Skeletal muscle tissue (tissue), 4 donors: ENCODE measurements around the gene TFF1. TPM values are rescaled to one million over a fixed set of nuclear protein-coding genes. Genes with fewer than 3 reads are reported as not detected.

Experiments used
- H3K27ac ChIP-seq: one replicate; pipeline ENCODE4 v1.7.0; 2013; ENCODE audit warnings: mild to moderate bottlenecking, low read depth, low read length, inconsistent platforms
- H3K27me3 ChIP-seq, 3 donors: one replicate each; pipeline ENCODE4 v1.7.0; 2013; ENCODE audit warnings: low read length in 3 of 3; ENCODE audit not compliant: control insufficient read depth in 3 of 3, insufficient read depth in 3 of 3
- H3K36me3 ChIP-seq, 3 donors: one replicate each; pipeline ENCODE4 v1.7.0; 2013; ENCODE audit warnings: low read length in 3 of 3; ENCODE audit not compliant: control insufficient read depth in 3 of 3, insufficient read depth in 3 of 3
- H3K4me1 ChIP-seq, 3 donors: one replicate each; pipeline ENCODE4 v1.7.0; 2013; ENCODE audit warnings: low read length in 3 of 3, mild to moderate bottlenecking in 3 of 3; ENCODE audit not compliant: control insufficient read depth in 3 of 3, insufficient read depth in 3 of 3
- H3K4me3 ChIP-seq, 3 donors: one replicate each; pipeline ENCODE4 v1.7.0; 2013; ENCODE audit warnings: low read length in 3 of 3
- H3K9ac ChIP-seq, 3 donors: one replicate each; pipeline ENCODE4 v1.7.0; 2013; ENCODE audit warnings: low read length in 3 of 3, mild to moderate bottlenecking in 3 of 3, moderate library complexity in 2 of 3, low read depth in 1 of 3
- H3K9me3 ChIP-seq, 3 donors: one replicate each; pipeline ENCODE4 v1.7.0; 2013; ENCODE audit warnings: low read length in 3 of 3; ENCODE audit not compliant: control insufficient read depth in 3 of 3
- total RNA-seq: library from RNA; depleted of rRNA; stranded (reverse); fragments of >200 nt; gene quantifications from one replicate; pipeline ENCODE4 v1.2.3, GENCODE V29; 2014
- donor health status: Osteomylitis.

The TFF1 gene
- total RNA-seq, 1 donor from 2014 or later: not detected

GRCh38 chr21:42347601-42348327, 18.6 kb downstream of the TFF1 start:
- Histone ChIP-seq H3K9ac (no peak overlapping the region), H3K27me3 (peaks cover 3 to 32% (median 16%) of the 10 kb centered on the region in 3 donors), H3K36me3 (no peaks in the 10 kb centered on the region), H3K27ac (no peak overlapping the region), H3K9me3 (no peaks in the 10 kb centered on the region), H3K4me3 (no peak overlapping the region), H3K4me1 (no peaks in the 10 kb centered on the region)

GRCh38 chr21:42346866-42347600, 19.3 kb downstream of the TFF1 start:
- Histone ChIP-seq H3K9me3 (no peaks in the 10 kb centered on the region), H3K4me3 (no peak overlapping the region), H3K27me3 (peaks cover 0 to 27% (median 16%) of the 10 kb centered on the region in 3 donors), H3K36me3 (no peaks in the 10 kb centered on the region), H3K4me1 (no peaks in the 10 kb centered on the region), H3K9ac (no peak overlapping the region), H3K27ac (no peak overlapping the region)

GRCh38 chr21:42346441-42346840, 19.9 kb downstream of the TFF1 start:
- H3K9me3 ChIP-seq: no peaks in the 10 kb centered on the region
- H3K27ac ChIP-seq: no peak overlapping the region
- no peaks in the 10 kb centered on the region for H3K4me1 ChIP-seq
- H3K27me3 ChIP-seq: peaks cover 0 to 27% (median 16%) of the 10 kb centered on the region in 3 donors
- H3K36me3 ChIP-seq: no peaks in the 10 kb centered on the region
- no peak overlapping the region for H3K9ac ChIP-seq
- H3K4me3 ChIP-seq: no peak overlapping the region

GRCh38 chr21:42344631-42345030, 21.7 kb downstream of the TFF1 start:
- peaks cover 0 to 24% (median 16%) of the 10 kb centered on the region in 3 donors for H3K27me3 ChIP-seq
- no peaks in the 10 kb centered on the region for H3K9me3 ChIP-seq
- no peak overlapping the region for H3K4me3 ChIP-seq
- no peak overlapping the region for H3K9ac ChIP-seq
- H3K4me1 ChIP-seq: no peaks in the 10 kb centered on the region
- no peak overlapping the region for H3K27ac ChIP-seq
- H3K36me3 ChIP-seq: no peaks in the 10 kb centered on the region

GRCh38 chr21:42343963-42344510, 22.3 kb downstream of the TFF1 start:
- H3K27ac ChIP-seq: no peak overlapping the region
- no peaks in the 10 kb centered on the region for H3K9me3 ChIP-seq
- no peaks in the 10 kb centered on the region for H3K36me3 ChIP-seq
- no peak overlapping the region for H3K4me3 ChIP-seq
- H3K27me3 ChIP-seq: peaks cover 0 to 18% (median 13%) of the 10 kb centered on the region in 3 donors
- no peak overlapping the region for H3K9ac ChIP-seq
- H3K4me1 ChIP-seq: no peaks in the 10 kb centered on the region

GRCh38 chr21:42343556-42343955, 22.8 kb downstream of the TFF1 start:
- Histone ChIP-seq H3K27me3 (peaks cover 0 to 14% (median 13%) of the 10 kb centered on the region in 3 donors), H3K4me1 (no peaks in the 10 kb centered on the region), H3K27ac (no peak overlapping the region), H3K9ac (no peak overlapping the region), H3K4me3 (no peak overlapping the region), H3K36me3 (no peaks in the 10 kb centered on the region), H3K9me3 (no peaks in the 10 kb centered on the region)

- Histone ChIP-seq H3K4me3 (no peak overlapping the region), H3K36me3 (no peaks in the 10 kb centered on the region), H3K9ac (no peak overlapping the region), H3K27me3 (peaks cover 0 to 17% (median 10%) of the 10 kb centered on the region in 3 donors), H3K27ac (no peak overlapping the region), H3K9me3 (no peaks in the 10 kb centered on the region), H3K4me1 (peaks cover 0 to 3% (median 0%) of the 10 kb centered on the region in 3 donors)
These were observed 23.2 kb downstream of the TFF1 start for GRCh38 chr21:42343101-42343500.

GRCh38 chr21:42341776-42342542, 24.4 kb downstream of the TFF1 start:
- Histone ChIP-seq H3K27ac (no peak overlapping the region), H3K9ac (no peak overlapping the region), H3K27me3 (peaks cover 0 to 11% (median 7%) of the 10 kb centered on the region in 3 donors), H3K36me3 (no peaks in the 10 kb centered on the region), H3K4me1 (peaks cover 0 to 6% (median 0%) of the 10 kb centered on the region in 3 donors), H3K4me3 (no peak overlapping the region), H3K9me3 (no peaks in the 10 kb centered on the region)

GRCh38 chr21:42340187-42341050, 25.9 kb downstream of the TFF1 start:
- Histone ChIP-seq H3K27ac (no peak overlapping the region), H3K36me3 (no peaks in the 10 kb centered on the region), H3K4me1 (peaks cover 0 to 6% (median 0%) of the 10 kb centered on the region in 3 donors), H3K27me3 (peaks cover 3 to 17% (median 8%) of the 10 kb centered on the region in 3 donors), H3K9ac (no peak overlapping the region), H3K9me3 (no peaks in the 10 kb centered on the region), H3K4me3 (no peak overlapping the region)
